ENCODE measurements around the gene MAST3.

DNA sequence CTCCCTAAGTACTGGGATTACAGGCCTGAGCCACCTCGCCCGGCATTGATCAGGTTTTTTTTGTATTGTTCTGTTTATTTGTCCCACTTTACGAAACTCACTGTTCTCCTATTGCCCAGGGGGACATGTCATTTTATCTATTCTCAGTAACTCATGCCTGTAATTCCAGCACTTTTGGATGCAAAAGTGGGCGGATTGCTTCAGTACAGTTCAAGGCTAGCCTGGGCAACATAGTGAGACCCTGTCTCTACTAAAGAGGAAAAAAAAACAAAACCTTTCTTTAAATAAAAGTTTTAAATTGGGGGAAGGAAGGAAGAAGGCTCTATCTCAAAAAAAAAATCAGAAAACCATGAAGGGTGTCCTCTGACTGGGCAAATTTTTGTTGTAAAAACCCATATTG is 92.7 kb downstream of the MAST3 start:
- no peak for TF ChIP-seq POLR2AphosphoS5 (IDR thresholded peaks at IDR 0.05; ENCODE audit: low read depth, low read length)
- no peak for TF ChIP-seq POLR2A (IDR thresholded peaks at IDR 0.05; ENCODE audit: low read depth, low read length)
- TF ChIP-seq SPI1 (IDR thresholded peaks at IDR 0.05; ENCODE audit: low read depth, low read length) = no peak
- no peak for TF ChIP-seq TAF1 (IDR thresholded peaks at IDR 0.05; ENCODE audit: low read depth, low read length)
- no peak for TF ChIP-seq PAX5 (IDR thresholded peaks at IDR 0.05; ENCODE audit: insufficient read depth, low read length, severe bottlenecking)
- no peak for TF ChIP-seq POU2F2 (IDR thresholded peaks at IDR 0.05; ENCODE audit: low read depth, low read length)

Data from GM12891 (cell line).